ENCODE results near the gene IL17RE.
"Not testable (repeated sequence)": the region's sequence is repeated elsewhere in the genome, so short reads cannot be mapped to it uniquely, and the experiment has no call there.

- TF ChIP-seq CTCF (IDR thresholded peaks at IDR 0.05; ENCODE audit: poor library complexity, severe bottlenecking); EZH2 (IDR thresholded peaks at IDR 0.05; ENCODE audit: borderline replicate concordance, insufficient read depth, low read length, poor library complexity, severe bottlenecking); REST (IDR thresholded peaks at IDR 0.05; ENCODE audit: borderline replicate concordance); EP300 (conservative IDR thresholded peaks at IDR 0.05; ENCODE audit: poor library complexity, severe bottlenecking); RAD21 (conservative IDR thresholded peaks at IDR 0.05); POLR2AphosphoS5 (IDR thresholded peaks at IDR 0.05); MXI1 (conservative IDR thresholded peaks at IDR 0.05; ENCODE audit: poor library complexity, severe bottlenecking); TAF1 (IDR thresholded peaks at IDR 0.05; ENCODE audit: low read depth): not testable (repeated sequence)
Measured at GRCh38 chr3:9939906-9940305, 37.3 kb downstream of the IL17RE start.

Measured in neural cell (in vitro differentiated cells).